Measurements from ENCODE around the gene ATXN10.

The ATXN10 gene

GRCh38 chr22:45869340-45869847 is 197.8 kb downstream of the ATXN10 start:
- Histone ChIP-seq H3K27me3 (ENCODE audit: insufficient read depth, low read depth, severe bottlenecking) (peaks cover 48% of the 10 kb centered on the region), H3K36me3 (no peaks in the 10 kb centered on the region), H3K27ac (no peak overlapping the region), H3K4me3 (ENCODE audit: low read depth, low read length) (no peak overlapping the region), H3K9me3 (ENCODE audit: severe bottlenecking) (no peaks in the 10 kb centered on the region)
- no peak for DNase-seq
- TF ChIP-seq CTCF (IDR thresholded peaks at IDR 0.05; ENCODE audit: low read depth, low read length), result no peak

- DNase-seq, result no peak
- H3K27me3 ChIP-seq (ENCODE audit: insufficient read depth, low read depth, severe bottlenecking), result peaks cover 46% of the 10 kb centered on the region
Measured at GRCh38 chr22:45870011-45870410, 198.4 kb downstream of the ATXN10 start.

GRCh38 chr22:45871721-45872120 is 200.1 kb downstream of the ATXN10 start:
- no peak overlapping the region for H3K27ac ChIP-seq
- no peak overlapping the region for H3K4me3 ChIP-seq (ENCODE audit: low read depth, low read length)
- TF ChIP-seq CTCF (IDR thresholded peaks at IDR 0.05; ENCODE audit: low read depth, low read length), result no peak
- H3K36me3 ChIP-seq, result no peaks in the 10 kb centered on the region
- peaks cover 33% of the 10 kb centered on the region for H3K27me3 ChIP-seq (ENCODE audit: insufficient read depth, low read depth, severe bottlenecking)
- DNase-seq, result no peak
- H3K9me3 ChIP-seq (ENCODE audit: severe bottlenecking), result no peaks in the 10 kb centered on the region

More at GRCh38 chr22:45870011-45870410, 198.4 kb downstream of the ATXN10 start:
- Histone ChIP-seq H3K27ac (no peak overlapping the region), H3K4me3 (ENCODE audit: low read depth, low read length) (no peak overlapping the region), H3K36me3 (no peaks in the 10 kb centered on the region), H3K9me3 (ENCODE audit: severe bottlenecking) (no peaks in the 10 kb centered on the region)
- TF ChIP-seq CTCF (IDR thresholded peaks at IDR 0.05; ENCODE audit: low read depth, low read length), result no peak

GRCh38 chr22:45872659-45873263 is 201.1 kb downstream of the ATXN10 start:
- no peak for TF ChIP-seq CTCF (IDR thresholded peaks at IDR 0.05; ENCODE audit: low read depth, low read length)
- Histone ChIP-seq H3K36me3 (no peaks in the 10 kb centered on the region), H3K27ac (no peak overlapping the region), H3K4me3 (ENCODE audit: low read depth, low read length) (no peak overlapping the region), H3K9me3 (ENCODE audit: severe bottlenecking) (no peaks in the 10 kb centered on the region), H3K27me3 (ENCODE audit: insufficient read depth, low read depth, severe bottlenecking) (peaks cover 32% of the 10 kb centered on the region)
- DNase-seq, result no peak

- Histone ChIP-seq H3K4me3 (ENCODE audit: low read depth, low read length) (no peak overlapping the region), H3K27ac (no peak overlapping the region), H3K36me3 (no peaks in the 10 kb centered on the region), H3K9me3 (ENCODE audit: severe bottlenecking) (no peaks in the 10 kb centered on the region), H3K27me3 (ENCODE audit: insufficient read depth, low read depth, severe bottlenecking) (peaks cover 36% of the 10 kb centered on the region)
- DNase-seq, result no peak
- no peak for TF ChIP-seq CTCF (IDR thresholded peaks at IDR 0.05; ENCODE audit: low read depth, low read length)
Measured at GRCh38 chr22:45876136-45877035, 204.8 kb downstream of the ATXN10 start.
